Eye (tissue), 1 donor: ENCODE data around the gene ZSWIM8.
"Not testable (repeated sequence)": the region's sequence is repeated elsewhere in the genome, so short reads cannot be mapped to it uniquely, and the experiment has no call there.

Source experiments
- DNase-seq: peaks from one replicate; pipeline ENCODE4 v3.0.0-alpha.2; 2015

Gene ZSWIM8

GRCh38 chr10:73779018-73779417 is 6.4 kb upstream of the ZSWIM8 start:
- no peak for DNase-seq

DNA sequence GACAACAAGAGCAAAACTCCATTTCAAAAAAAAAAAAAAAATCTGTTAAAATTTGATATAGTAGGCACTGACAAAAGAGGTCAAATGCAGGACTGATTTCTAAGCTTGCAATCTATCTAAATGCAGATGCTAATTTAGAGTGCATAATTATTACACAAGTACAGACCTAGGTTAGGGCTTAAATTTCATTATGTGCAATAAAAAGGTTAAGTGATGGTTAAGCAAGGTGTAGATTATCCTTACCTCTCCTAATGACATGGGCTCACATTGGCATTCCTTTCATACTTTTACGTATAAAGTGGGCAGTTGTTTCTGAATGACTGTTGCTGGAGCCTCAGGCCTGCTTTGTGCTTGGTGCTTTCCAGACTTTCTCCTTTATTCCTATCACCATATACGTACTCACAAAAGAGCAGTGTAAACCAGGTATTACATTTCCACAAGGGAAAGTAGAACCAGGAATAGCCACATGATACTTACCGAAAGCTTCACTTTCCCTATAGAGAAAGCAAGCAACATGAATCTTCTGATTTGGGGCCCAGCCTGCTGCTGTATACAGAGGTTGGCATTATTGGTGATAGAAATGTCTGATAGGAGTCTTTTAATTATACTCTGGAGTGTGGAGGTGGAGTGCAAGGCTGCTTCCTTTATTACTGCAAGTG is 5.7 kb upstream of the ZSWIM8 start:
- no peak for DNase-seq

- DNase-seq = no peak
Measured at GRCh38 chr10:73780301-73780700, 5.1 kb upstream of the ZSWIM8 start.

DNA sequence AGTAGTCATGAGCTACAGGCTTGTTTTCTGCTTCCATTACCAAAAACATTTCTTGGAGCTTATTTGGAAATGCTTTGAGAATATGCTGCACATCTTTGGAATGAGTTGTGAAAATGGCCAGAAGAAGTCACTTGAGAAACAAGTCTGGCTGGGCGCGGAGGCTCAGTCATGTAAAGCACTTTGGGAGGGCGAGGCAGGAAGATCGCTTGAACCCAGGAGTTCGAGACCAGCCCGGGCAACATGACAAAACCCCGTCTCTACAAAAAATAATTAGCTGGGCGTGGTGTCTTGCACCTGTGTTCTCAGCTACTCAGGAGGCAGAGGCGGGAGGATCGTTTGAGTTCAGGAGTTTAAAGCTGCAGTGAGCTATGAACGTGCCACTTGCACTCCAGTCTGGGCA is 4.4 kb upstream of the ZSWIM8 start:
- no peak for DNase-seq

GRCh38 chr10:73781548-73781878 is 3.9 kb upstream of the ZSWIM8 start:
- DNase-seq = no peak

GRCh38 chr10:73781879-73782748 is 3.3 kb upstream of the ZSWIM8 start, which contains the start of gene CHCHD1:
TSS of gene CHCHD1 (plus strand) at chr10:73782048. CDS start at chr10:73782076, 28 bp downstream.
- peak; percentile 97 for DNase-seq

- no peak for DNase-seq
Measured at GRCh38 chr10:73782749-73783085, 2.7 kb upstream of the ZSWIM8 start.

DNA sequence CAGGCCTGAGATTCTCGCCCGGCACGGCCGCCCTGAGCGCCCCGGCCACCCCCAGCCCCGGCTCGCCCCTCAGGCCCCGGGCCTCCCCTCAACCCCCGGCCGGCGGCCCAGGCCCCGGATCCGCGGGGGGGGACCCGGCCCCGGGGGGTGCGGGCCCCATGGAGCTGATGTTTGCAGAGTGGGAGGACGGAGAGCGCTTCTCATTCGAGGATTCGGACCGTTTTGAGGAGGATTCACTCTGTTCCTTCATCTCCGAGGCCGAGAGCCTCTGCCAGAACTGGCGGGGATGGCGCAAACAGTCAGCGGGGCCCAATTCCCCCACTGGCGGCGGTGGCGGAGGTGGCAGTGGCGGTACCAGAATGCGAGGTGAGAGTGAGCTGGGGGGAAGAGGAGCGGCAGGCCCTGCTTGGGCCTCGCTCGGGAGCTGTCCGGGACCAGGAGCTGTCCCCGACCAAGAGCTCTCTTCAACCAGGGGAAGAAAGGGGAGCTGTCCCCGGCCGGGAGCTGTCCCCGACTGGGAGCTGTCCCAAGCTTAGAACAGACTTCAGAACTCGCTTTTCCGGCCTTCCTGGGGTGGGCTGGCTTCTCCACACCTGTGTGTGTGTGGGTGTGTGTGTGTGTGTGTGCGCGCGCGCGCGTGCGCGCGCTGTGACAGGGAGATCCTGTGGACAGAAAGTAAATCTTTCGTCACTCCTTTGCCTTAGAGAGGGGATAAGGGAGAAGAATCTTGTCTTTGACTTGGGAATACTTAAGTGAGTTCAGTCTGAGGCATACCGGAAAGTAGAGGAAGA is 510 bp downstream of the ZSWIM8 start:
- DNase-seq = no peak

GRCh38 chr10:73786512-73786885 is 1.1 kb downstream of the ZSWIM8 start:
- no peak for DNase-seq

- DNase-seq = not testable (repeated sequence)
Measured at GRCh38 chr10:73787031-73787800, 1.8 kb downstream of the ZSWIM8 start.

DNA sequence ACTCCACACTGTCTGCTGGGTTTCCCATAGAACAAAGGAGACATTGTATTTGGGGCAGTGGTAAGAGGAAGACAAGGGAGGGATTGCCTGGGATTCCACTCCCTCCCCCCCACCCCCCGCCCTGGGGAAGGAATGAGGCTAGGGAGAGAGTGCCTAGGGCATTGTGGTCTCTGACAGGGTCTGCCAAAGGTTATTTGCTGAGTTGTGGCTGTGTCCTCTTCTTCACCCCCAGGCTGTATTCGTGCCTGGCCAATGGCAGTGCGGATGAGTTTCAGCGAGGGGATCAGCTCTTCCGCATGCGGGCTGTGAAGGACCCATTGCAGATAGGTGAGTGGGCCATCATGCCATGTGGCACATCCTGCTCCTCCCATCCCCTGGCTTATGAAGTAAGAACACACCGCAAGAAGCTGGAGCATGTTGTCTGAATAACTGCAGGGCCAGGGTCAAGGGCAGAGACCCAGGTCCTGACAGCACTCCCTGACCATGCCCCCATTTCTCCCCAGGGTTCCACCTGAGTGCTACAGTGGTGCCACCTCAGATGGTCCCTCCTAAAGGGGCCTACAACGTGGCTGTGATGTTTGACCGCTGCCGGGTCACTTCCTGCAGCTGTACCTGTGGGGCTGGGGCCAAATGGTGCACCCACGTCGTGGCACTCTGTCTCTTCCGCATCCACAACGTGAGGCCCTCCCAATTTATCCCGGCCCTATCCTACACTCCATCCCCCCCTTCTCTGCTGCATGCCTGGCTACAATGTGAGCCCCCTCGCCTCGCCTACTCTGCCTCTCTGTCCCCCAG is 3.7 kb downstream of the ZSWIM8 start:
- DNase-seq = no peak

- DNase-seq = no peak
Measured at GRCh38 chr10:73789659-73790055, 4.3 kb downstream of the ZSWIM8 start.

GRCh38 chr10:73790886-73791625 is 5.7 kb downstream of the ZSWIM8 start:
- no peak for DNase-seq

DNA sequence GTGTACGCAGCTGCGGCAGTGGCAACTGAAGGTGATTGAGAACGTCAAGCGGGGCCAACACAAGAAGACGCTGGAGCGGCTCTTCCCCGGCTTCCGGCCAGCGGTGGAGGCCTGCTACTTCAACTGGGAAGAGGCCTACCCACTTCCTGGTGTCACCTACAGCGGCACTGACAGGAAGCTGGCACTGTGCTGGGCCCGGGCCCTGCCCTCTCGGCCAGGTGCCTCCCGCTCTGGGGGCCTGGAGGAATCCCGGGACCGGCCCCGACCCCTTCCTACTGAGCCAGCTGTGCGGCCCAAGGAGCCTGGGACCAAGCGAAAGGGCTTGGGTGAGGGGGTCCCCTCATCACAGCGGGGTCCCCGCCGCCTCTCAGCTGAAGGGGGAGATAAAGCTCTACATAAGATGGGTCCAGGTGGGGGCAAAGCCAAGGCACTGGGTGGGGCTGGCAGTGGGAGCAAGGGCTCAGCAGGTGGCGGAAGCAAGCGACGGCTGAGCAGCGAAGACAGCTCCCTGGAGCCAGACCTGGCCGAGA is 6.5 kb downstream of the ZSWIM8 start:
- DNase-seq = no peak

DNA sequence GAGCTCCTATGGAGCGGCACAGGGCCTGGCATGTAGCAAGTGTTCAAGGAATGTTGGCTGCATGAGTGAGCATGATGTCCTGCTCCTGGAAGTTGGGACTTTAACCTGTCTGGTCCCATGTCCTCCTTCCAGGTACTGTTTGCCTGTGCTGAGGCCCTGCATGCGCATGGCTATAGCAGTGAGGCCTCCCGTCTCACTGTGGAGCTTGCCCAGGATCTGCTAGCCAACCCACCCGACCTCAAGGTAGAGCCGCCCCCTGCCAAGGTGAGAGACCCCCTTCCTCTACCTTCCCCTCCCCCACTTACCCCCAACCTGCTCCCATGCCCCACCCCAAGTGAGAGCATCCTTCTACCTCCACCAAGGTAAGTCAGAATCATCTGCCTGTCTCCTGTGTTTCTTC is 8.1 kb downstream of the ZSWIM8 start:
- DNase-seq = no peak

GRCh38 chr10:73795491-73795890 is 10.1 kb downstream of the ZSWIM8 start:
- DNase-seq = not testable (repeated sequence)

DNA sequence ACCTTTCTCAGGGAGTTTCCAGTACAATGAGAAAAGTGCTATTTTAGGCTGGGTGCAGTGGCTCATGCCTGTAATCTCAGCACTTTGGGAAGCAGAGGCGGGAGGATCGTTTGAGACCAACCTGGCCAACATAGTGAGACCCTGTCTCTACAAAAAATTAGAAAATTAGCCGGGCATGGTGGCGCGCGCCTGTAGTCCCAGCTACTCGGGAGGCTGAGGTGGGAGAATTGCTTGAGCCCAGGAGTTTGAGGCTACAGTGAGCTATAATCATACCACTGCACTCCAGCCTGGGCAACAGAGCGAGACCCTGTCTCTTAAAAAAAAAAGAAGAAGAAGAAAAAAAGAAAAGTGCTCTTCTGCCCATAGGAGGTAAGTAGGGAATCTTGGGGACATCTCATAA is 10.6 kb downstream of the ZSWIM8 start:
- not testable (repeated sequence) for DNase-seq

DNA sequence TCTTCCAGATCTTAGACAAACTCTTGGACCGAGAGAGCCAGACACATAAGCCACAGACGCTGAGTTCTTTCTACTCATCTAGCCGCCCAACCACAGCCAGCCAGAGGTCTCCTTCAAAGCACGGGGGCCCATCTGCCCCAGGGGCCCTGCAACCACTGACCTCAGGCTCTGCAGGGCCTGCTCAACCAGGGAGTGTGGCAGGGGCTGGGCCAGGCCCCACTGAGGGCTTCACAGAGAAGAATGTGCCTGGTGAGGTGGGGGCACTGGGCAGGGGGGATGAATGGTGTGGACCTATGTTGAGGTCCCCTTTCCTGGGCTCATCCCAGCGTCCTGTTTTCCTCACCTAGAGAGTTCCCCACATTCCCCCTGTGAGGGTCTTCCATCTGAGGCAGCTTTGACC is 11.4 kb downstream of the ZSWIM8 start:
- no peak for DNase-seq

DNA sequence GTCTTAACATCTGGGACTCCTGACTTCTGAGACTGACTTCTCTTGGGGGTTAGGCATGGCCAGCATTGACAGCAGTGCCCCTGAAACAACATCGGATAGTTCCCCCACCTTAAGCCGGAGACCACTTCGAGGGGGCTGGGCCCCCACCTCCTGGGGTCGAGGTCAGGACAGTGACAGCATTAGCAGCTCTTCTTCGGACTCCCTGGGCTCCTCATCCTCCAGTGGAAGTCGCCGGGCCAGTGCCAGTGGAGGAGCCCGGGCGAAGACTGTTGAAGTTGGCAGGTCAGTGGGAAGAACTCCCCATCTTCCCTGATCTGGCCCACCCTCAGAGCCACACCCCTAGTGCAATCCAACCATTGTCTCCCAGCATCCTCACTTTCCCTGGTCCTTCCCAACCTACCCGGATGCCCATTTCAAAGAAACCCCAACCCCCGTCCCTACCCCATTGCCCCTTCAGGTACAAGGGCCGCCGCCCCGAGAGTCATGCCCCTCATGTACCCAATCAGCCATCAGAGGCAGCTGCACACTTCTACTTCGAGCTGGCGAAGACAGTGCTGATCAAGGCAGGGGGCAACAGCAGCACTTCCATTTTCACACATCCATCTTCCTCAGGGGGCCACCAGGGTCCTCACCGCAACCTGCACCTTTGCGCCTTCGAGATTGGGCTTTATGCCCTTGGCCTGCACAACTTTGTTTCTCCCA is 12.1 kb downstream of the ZSWIM8 start:
- DNase-seq = no peak

- DNase-seq = no peak
Measured at GRCh38 chr10:73798087-73798486, 12.7 kb downstream of the ZSWIM8 start.
